A549 (cell line): Measurements from ENCODE around the gene ZBTB12.

Source experiments
- CTCF ChIP-seq: fragments of >200 bp; sonication (Bioruptor Twin); formaldehyde crosslinking; IDR thresholded peaks from 3 replicates; pipeline ENCODE4 v1.5.1; 2016
- EP300 ChIP-seq, 2 experiments: fragments of >200 bp; sonication (Bioruptor Twin); formaldehyde crosslinking; IDR thresholded peaks; 2 replicates in 1 of 2; 3 replicates in 1 of 2; pipeline ENCODE4 v1.6.1; 2016 to 2017
- GATA3 ChIP-seq: IDR thresholded peaks from 2 replicates; pipeline ENCODE4 v1.6.1; 2012; ENCODE audit warnings: borderline replicate concordance
- POLR2A ChIP-seq: IDR thresholded peaks from 2 replicates; pipeline ENCODE4 v1.6.1; 2012; ENCODE audit warnings: mild to moderate bottlenecking, low read length
- RAD21 ChIP-seq, 2 experiments: fragments of >200 bp in 1 of 2; sonication (Bioruptor Twin) in 1 of 2; formaldehyde crosslinking in 1 of 2; IDR thresholded peaks in 1 of 2; conservative IDR thresholded peaks in 1 of 2; 2 replicates in 1 of 2; 3 replicates in 1 of 2; pipeline ENCODE4 v1.6.1; 2012 to 2018; ENCODE audit warnings: inconsistent platforms in 1 of 2
- SMC3 ChIP-seq: fragments of >200 bp; sonication (Bioruptor Twin); formaldehyde crosslinking; IDR thresholded peaks from 3 replicates; pipeline ENCODE4 v1.6.1; 2018; ENCODE audit warnings: inconsistent platforms
- TP53 ChIP-seq: fragments of 250-450 bp; sonication (Bioruptor Pico); IDR thresholded peaks from 2 replicates; pipeline ENCODE4 v1.5.0; 2021; ENCODE audit warnings: mild to moderate bottlenecking, moderate library complexity
- USF2 ChIP-seq: fragments of 450-650 bp; IDR thresholded peaks from 2 replicates; pipeline ENCODE4 v1.6.1; 2014; ENCODE audit warnings: antibody characterized with exemption

GRCh38 chr6:31948306-31948705 lies 46.4 kb upstream of the ZBTB12 start:
- TF ChIP-seq SMC3 (no peak), CTCF (no peak), RAD21 (conservative IDR thresholded peaks at IDR 0.05 in 1 of 2, IDR thresholded peaks at IDR 0.05 in 1 of 2) (no peak), TP53 (CRISPR knock-in tag) (no peak), GATA3 (no peak), EP300 (IDR thresholded peaks at IDR 0.05) (no peak), POLR2A (no peak), USF2 (no peak)
